HCT116 (cell line): ENCODE measurements around the gene PPM1D. TPM values are rescaled to one million over a fixed set of nuclear protein-coding genes. Genes with fewer than 3 reads are reported as not detected.
"Not testable (repeated sequence)": the region's sequence is repeated elsewhere in the genome, so short reads cannot be mapped to it uniquely, and the experiment has no call there.

Source experiments
- ATAC-seq: fragments of 200-7000 bp; cut with Tn5 transposase; 2 replicates; pipeline ENCODE4 v1.9.1; 2020; ENCODE audit warnings: mild to moderate bottlenecking, moderate library complexity
- BruUV-seq: library from RNA; stranded (reverse); fragments of 400-500 nt; replicated peaks from 2 replicates; lab custom pipeline; 2021; lab: Mats Ljungman, UMichigan
- CTCF ChIA-PET: fragments of 300-600 bp; sonication (Branson Sonifier 250); formaldehyde crosslinking; loops from one replicate; lab custom pipeline; 2021; ENCODE audit warnings: antibody characterized with exemption; lab: Charles Lee
- POLR2A ChIA-PET: fragments of 300-600, 350-600 bp; sonication (Branson Sonifier 250); formaldehyde crosslinking; loops from one replicate; lab custom pipeline; 2021; ENCODE audit warnings: antibody characterized with exemption; lab: Charles Lee
- RAD21 ChIA-PET, 2 experiments: fragments of 300-600 bp; sonication (Branson Sonifier 250); formaldehyde crosslinking; loops; one replicate each; lab custom pipeline; 2023; ENCODE audit warnings: low total read pairs in 2 of 2; ENCODE audit not compliant: uncharacterized antibody in 2 of 2, unreplicated experiment in 2 of 2, low non-redundant PET in 1 of 2; lab: Charles Lee
- DNase-seq: peaks from one replicate; pipeline ENCODE4 v3.0.0-alpha.2; 2010; ENCODE audit warnings: low read depth, low spot score
- H2AFZ ChIP-seq: fragments of 200-600 bp; shearing (Covaris generic), sonication (generic); 2 replicates; pipeline ENCODE4 v1.6.1; 2017; ENCODE audit warnings: low read depth, mixed run types, mixed read lengths, antibody characterized with exemption, low read length; ENCODE audit not compliant: poor library complexity, severe bottlenecking
- H3K27ac ChIP-seq: 2 replicates; pipeline ENCODE4 v1.5.1; 2012; ENCODE audit warnings: low read depth, low read length
- H3K27me3 ChIP-seq: fragments of 200-600 bp; sonication (generic); 2 replicates; pipeline ENCODE4 v1.6.1; 2016; ENCODE audit warnings: mixed run types, low read length, mixed read lengths; ENCODE audit not compliant: insufficient read depth
- H3K36me3 ChIP-seq, 2 experiments: fragments of 200-500 bp in 1 of 2; fragments of 200-600 bp in 1 of 2; sonication (Bioruptor generic) in 1 of 2; sonication (generic) in 1 of 2; 2 replicates each; pipeline versions ENCODE4 v1.5.1 to v1.6.1; 2014 to 2016; ENCODE audit warnings: low read length in 2 of 2, inconsistent platforms in 1 of 2, mixed read lengths in 1 of 2, mixed run types in 1 of 2; ENCODE audit not compliant: insufficient read depth in 2 of 2, control insufficient read depth in 1 of 2
- H3K4me1 ChIP-seq, 2 experiments: fragments of 200-600 bp in 1 of 2; sonication (generic) in 1 of 2; 2 replicates each; pipeline versions ENCODE4 v1.5.1 to v1.6.1; 2012 to 2017; ENCODE audit warnings: low read length in 2 of 2, inconsistent platforms in 1 of 2, mild to moderate bottlenecking in 1 of 2, mixed read lengths in 1 of 2, mixed run types in 1 of 2, moderate library complexity in 1 of 2; ENCODE audit not compliant: insufficient read depth in 2 of 2, control insufficient read depth in 1 of 2
- H3K4me2 ChIP-seq: fragments of 200-600 bp; sonication (generic); 2 replicates; pipeline ENCODE4 v1.6.1; 2017; ENCODE audit warnings: mixed run types, low read length, mixed read lengths
- H3K4me3 ChIP-seq, 2 experiments: fragments of 200-600 bp in 1 of 2; sonication (generic) in 1 of 2; replicated peaks in 1 of 2; 2 replicates each; pipeline ENCODE4 v1.5.1; 2011 to 2016; ENCODE audit warnings: low read length in 2 of 2, control low read depth in 1 of 2, low read depth in 1 of 2, mild to moderate bottlenecking in 1 of 2, mixed read lengths in 1 of 2, mixed run types in 1 of 2
- H3K79me2 ChIP-seq: fragments of 200-600 bp; sonication (generic); 2 replicates; pipeline ENCODE4 v1.6.1; 2017; ENCODE audit warnings: mild to moderate bottlenecking, mixed run types, low read length, moderate library complexity, mixed read lengths; ENCODE audit not compliant: insufficient read depth
- H3K9ac ChIP-seq: fragments of 200-600 bp; sonication (generic); 2 replicates; pipeline ENCODE4 v1.6.1; 2016; ENCODE audit warnings: low read length, mixed read lengths
- H3K9me2 ChIP-seq: fragments of 200-600 bp; sonication (generic), shearing (Covaris generic); 2 replicates; pipeline ENCODE4 v1.6.1; 2017; ENCODE audit warnings: mixed run types, mild to moderate bottlenecking, moderate library complexity; ENCODE audit not compliant: insufficient read depth
- H3K9me3 ChIP-seq, 2 experiments: fragments of 200-500 bp in 1 of 2; fragments of 200-600 bp in 1 of 2; sonication (Bioruptor generic) in 1 of 2; sonication (generic) in 1 of 2; 2 replicates each; pipeline ENCODE4 v1.6.1; 2014 to 2017; ENCODE audit warnings: low read length in 2 of 2, mixed read lengths in 2 of 2, inconsistent platforms in 1 of 2, low read depth in 1 of 2, mild to moderate bottlenecking in 1 of 2, mixed run types in 1 of 2, moderate library complexity in 1 of 2; ENCODE audit not compliant: control insufficient read depth in 1 of 2, insufficient read depth in 1 of 2
- H4K20me1 ChIP-seq: fragments of 200-600 bp; sonication (generic), shearing (Covaris generic); 2 replicates; pipeline ENCODE4 v1.6.1; 2017; ENCODE audit warnings: mixed run types, mild to moderate bottlenecking, moderate library complexity; ENCODE audit not compliant: insufficient read depth
- REST ChIP-seq: IDR thresholded peaks from 2 replicates; pipeline ENCODE4 v1.6.1; 2012; ENCODE audit warnings: low read depth
- intact Hi-C: fragments of 100-400 bp; cut with micrococcal nuclease; formaldehyde crosslinking; loops from 2 replicates; pipeline ENCODE4 v1.10.0; 2022
- total RNA-seq: library from RNA; stranded (reverse); gene quantifications from one replicate; pipeline ENCODE4 v1.2.1, GENCODE V29; 2021; ENCODE audit not compliant: unreplicated experiment

The PPM1D gene
- total RNA-seq, 1 experiment from 2014 or later = 29.1 TPM

DNA sequence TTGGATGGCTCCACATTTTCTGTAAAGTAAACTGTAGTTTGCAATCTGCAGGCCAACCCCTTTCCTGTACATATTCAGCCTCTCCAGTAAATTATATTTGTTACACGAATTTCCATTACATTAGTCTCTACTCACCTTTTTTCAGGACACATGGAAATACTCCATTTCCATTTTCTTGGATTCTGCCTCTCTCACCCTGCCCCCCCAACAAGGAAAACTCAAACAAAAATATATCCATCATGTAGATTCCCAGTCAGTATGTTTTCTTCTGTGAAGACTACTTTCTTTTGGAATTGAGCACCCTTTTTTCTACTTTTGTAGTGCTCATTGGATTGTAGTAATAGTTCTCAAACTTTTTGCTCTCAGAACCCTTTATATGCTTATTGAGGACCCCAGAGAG lies 2.9 kb downstream of the PPM1D start:
- ChIA-PET RAD21 (no interaction called here), CTCF (no interaction called here), POLR2A (no interaction called here)
- H2AFZ ChIP-seq = no peak overlapping the region
- no TSS peak for BruUV-seq
- peaks cover 75% of the 10 kb centered on the region for H3K79me2 ChIP-seq
- no peaks in the 10 kb centered on the region for H3K9me2 ChIP-seq
- H3K27ac ChIP-seq = no peak overlapping the region
- no peak overlapping the region for H3K4me2 ChIP-seq
- H3K4me3 ChIP-seq = no peak overlapping the region
- peaks cover 17% of the 10 kb centered on the region; the same call in 1 of the 2 replicates for H4K20me1 ChIP-seq
- DNase-seq = no peak
- H3K9ac ChIP-seq = no peak overlapping the region
- TF ChIP-seq REST = no peak
- TF ChIP-seq, all 23 proteins: peak for 0
- Histone ChIP-seq H3K27me3 (no peaks in the 10 kb centered on the region), H3K9me3 (no peaks in the 10 kb centered on the region), H3K4me1 (peaks cover 26 to 54% of the 10 kb centered on the region in 2 experiments), H3K36me3 (no peaks in the 10 kb centered on the region)
- intact Hi-C loops = loop anchor here (10.0 kb wide), 1 partner anchor 458 kb away; the partner anchor contains the start of gene CA4
- no peak for ATAC-seq

DNA sequence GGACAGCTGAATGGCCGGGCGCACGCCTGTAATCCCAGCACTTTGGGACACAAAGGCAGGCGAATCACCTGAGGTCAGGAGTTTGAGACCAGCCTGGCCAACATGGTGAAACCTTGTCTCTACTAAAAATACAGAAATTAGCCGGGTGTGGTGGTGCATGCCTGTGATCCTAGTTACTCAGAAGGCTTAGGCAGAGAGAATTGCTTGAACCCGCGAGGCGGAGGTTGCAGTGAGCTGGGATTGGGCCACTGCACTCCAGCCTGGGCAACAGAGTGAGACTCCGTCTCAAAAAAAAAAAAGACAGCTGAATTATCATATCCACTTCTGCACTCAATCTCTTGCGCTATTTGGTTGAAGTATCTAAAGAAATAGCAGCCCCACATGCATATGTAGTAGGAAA lies 3.5 kb downstream of the PPM1D start:
- ATAC-seq, H3K9me2 ChIP-seq, H3K36me3 ChIP-seq, POLR2A ChIA-PET, H3K4me2 ChIP-seq, H3K9ac ChIP-seq, RAD21 ChIA-PET, H3K9me3 ChIP-seq, DNase-seq, H3K27ac ChIP-seq, H3K27me3 ChIP-seq, H3K4me3 ChIP-seq, BruUV-seq, H2AFZ ChIP-seq: not testable (repeated sequence)
- H4K20me1 ChIP-seq = peaks cover 17% of the 10 kb centered on the region; the same call in 1 of the 2 replicates
- H3K79me2 ChIP-seq = peaks cover 81% of the 10 kb centered on the region
- H3K4me1 ChIP-seq = peaks cover 26 to 52% of the 10 kb centered on the region in 2 experiments
- CTCF ChIA-PET = interaction anchor here (1.0 kb wide), 1 partner anchor 17 kb away, joined by 4 read pairs; no protein-coding TSS in a partner anchor
- intact Hi-C loops = loop anchor here (10.0 kb wide), 1 partner anchor 459 kb away; the partner anchor contains the start of gene CA4
